GM12891 (cell line): ENCODE data around the gene AKAP3.

Experiments used
- POLR2A ChIP-seq: IDR thresholded peaks from 2 replicates; pipeline ENCODE4 v1.6.1; 2011; ENCODE audit warnings: low read depth, low read length, control low read depth
- POLR2AphosphoS5 ChIP-seq: IDR thresholded peaks from 2 replicates; pipeline ENCODE4 v1.6.1; 2011; ENCODE audit warnings: low read depth, low read length, control low read depth
- POU2F2 ChIP-seq: IDR thresholded peaks from 2 replicates; pipeline ENCODE4 v1.6.1; 2011; ENCODE audit warnings: low read depth, mild to moderate bottlenecking, control low read depth, low read length, moderate library complexity
- SPI1 ChIP-seq: IDR thresholded peaks from 2 replicates; pipeline ENCODE4 v1.6.1; 2011; ENCODE audit warnings: low read depth, low read length, control low read depth
- TAF1 ChIP-seq: IDR thresholded peaks from 2 replicates; pipeline ENCODE4 v1.6.1; 2011; ENCODE audit warnings: low read depth, low read length, control low read depth

DNA sequence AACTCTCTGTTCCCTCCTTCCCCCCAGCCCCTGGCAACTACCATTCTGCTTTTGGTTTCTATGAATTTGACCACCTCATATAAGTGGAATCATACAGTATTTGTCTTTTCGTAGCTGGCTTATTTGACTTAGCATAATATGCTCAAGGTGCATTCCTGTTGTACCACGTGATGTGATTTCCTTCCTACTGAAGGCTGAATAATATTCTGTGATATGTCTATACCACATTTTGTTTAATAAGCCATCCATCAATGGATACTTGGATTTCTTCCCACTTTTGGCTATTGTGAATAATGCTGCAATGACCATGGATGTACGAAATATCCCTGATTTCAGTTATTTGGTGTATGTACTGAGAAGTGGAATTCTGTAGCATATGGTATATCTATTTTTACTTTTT is 16.4 kb upstream of the AKAP3 start:
- no peak for TF ChIP-seq POLR2A
- no peak for TF ChIP-seq POU2F2
- no peak for TF ChIP-seq SPI1
- TF ChIP-seq TAF1: no peak
- no peak for TF ChIP-seq POLR2AphosphoS5
